Measurements from ENCODE around the gene GP1BB.

Gene GP1BB

DNA sequence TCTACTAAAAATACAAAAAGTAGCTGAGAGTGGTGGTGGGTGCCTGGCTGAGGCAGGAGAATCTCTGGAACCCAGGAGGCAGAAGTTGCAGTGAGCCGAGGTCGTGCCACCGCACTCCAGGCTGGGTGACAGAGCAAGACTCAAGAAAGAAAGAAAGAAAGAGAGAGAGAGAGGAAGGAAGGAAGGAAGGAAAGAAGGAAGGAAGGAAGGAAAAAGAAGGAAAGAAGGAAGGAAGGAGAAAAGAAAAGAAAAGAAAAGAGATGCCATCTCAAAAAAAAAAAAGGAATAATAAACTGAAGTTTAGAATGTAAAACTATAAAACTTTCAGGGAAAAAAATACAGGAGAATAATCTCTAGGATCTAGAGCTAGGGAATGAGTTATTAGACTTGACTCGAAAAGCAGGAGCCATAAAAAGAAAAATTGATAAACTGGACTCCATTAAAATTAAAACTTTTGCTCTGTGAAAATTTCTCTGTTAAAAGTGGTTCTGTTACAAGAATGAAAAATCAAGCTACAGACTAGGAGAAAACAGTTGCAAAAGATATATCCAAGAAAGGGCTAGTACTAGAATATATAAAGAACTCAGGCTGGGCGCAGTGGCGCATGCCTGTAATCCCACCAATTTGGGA lies 22.4 kb upstream of the GP1BB start:
- TF ChIP-seq, protein P1, sequence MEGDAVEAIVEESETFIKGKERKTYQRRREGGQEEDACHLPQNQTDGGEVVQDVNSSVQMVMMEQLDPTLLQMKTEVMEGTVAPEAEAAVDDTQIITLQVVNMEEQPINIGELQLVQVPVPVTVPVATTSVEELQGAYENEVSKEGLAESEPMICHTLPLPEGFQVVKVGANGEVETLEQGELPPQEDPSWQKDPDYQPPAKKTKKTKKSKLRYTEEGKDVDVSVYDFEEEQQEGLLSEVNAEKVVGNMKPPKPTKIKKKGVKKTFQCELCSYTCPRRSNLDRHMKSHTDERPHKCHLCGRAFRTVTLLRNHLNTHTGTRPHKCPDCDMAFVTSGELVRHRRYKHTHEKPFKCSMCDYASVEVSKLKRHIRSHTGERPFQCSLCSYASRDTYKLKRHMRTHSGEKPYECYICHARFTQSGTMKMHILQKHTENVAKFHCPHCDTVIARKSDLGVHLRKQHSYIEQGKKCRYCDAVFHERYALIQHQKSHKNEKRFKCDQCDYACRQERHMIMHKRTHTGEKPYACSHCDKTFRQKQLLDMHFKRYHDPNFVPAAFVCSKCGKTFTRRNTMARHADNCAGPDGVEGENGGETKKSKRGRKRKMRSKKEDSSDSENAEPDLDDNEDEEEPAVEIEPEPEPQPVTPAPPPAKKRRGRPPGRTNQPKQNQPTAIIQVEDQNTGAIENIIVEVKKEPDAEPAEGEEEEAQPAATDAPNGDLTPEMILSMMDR (IDR thresholded peaks at IDR 0.05): no peak
- no peaks in the 10 kb centered on the region for H3K27me3 ChIP-seq (ENCODE audit: control insufficient read depth, insufficient read depth, low read length)
- no peaks in the 10 kb centered on the region for H3K4me1 ChIP-seq
- no peak overlapping the region for H3K4me3 ChIP-seq (ENCODE audit: low read depth, low read length)
- no peak overlapping the region for H2AFZ ChIP-seq
- no peak overlapping the region for H3K4me2 ChIP-seq (ENCODE audit: low read length)
- H3K9me3 ChIP-seq (ENCODE audit: control insufficient read depth, low read length): no peaks in the 10 kb centered on the region
- no peak overlapping the region for H3K27ac ChIP-seq
- H3K9ac ChIP-seq: no peak overlapping the region
- no peaks in the 10 kb centered on the region for H3K79me2 ChIP-seq
- no peaks in the 10 kb centered on the region for H3K36me3 ChIP-seq (ENCODE audit: control insufficient read depth, insufficient read depth, low read length)

DNA sequence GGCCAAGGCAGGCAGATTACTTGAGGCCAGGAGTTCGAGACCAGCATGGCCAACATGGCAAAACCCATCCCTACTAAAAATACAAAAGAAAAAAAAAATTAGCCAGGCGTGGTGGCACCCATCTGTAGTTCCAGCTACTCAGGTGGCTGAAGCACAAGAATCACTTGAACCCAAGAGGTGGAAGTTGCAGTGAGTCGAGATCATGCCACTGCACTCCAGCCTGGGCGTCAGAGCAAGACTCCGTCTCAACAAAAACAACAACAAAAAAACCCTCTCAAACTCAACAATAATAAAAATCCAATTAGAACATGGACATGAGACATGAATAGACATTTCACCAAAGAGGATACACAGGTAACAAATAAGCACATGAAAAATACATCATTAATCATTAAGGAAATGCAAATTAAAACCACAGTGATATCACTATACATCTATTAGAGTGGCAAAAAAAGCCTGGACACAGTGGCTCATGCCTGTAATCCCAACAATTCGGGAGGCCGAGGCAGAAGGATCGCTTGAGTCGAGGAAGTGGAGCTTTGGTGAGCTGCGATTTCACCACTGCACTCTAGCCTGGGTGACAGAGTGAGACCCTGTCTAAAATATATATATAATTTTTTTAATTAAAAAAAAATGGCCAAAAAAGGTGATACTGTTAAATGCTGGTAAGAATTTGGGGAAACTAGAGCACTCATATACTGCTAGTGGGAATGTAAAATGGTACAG lies 21.8 kb upstream of the GP1BB start:
- TF ChIP-seq, protein P1 (IDR thresholded peaks at IDR 0.05): no peak
- H3K79me2 ChIP-seq: no peaks in the 10 kb centered on the region
- no peak overlapping the region for H2AFZ ChIP-seq
- H3K9ac ChIP-seq: no peak overlapping the region
- no peak overlapping the region for H3K4me2 ChIP-seq (ENCODE audit: low read length)
- no peaks in the 10 kb centered on the region for H3K36me3 ChIP-seq (ENCODE audit: control insufficient read depth, insufficient read depth, low read length)
- no peaks in the 10 kb centered on the region for H3K9me3 ChIP-seq (ENCODE audit: control insufficient read depth, low read length)
- no peak overlapping the region for H3K4me3 ChIP-seq (ENCODE audit: low read depth, low read length)
- no peak overlapping the region for H3K27ac ChIP-seq
- no peaks in the 10 kb centered on the region for H3K27me3 ChIP-seq (ENCODE audit: control insufficient read depth, insufficient read depth, low read length)
- no peaks in the 10 kb centered on the region for H3K4me1 ChIP-seq

- H3K9ac ChIP-seq: no peak overlapping the region
- no peak overlapping the region for H3K4me2 ChIP-seq (ENCODE audit: low read length)
- no peak overlapping the region for H3K4me3 ChIP-seq (ENCODE audit: low read depth, low read length)
- H3K4me1 ChIP-seq: no peaks in the 10 kb centered on the region
- no peaks in the 10 kb centered on the region for H3K79me2 ChIP-seq
- H3K27ac ChIP-seq: no peak overlapping the region
- H3K36me3 ChIP-seq (ENCODE audit: control insufficient read depth, insufficient read depth, low read length): no peaks in the 10 kb centered on the region
- no peaks in the 10 kb centered on the region for H3K9me3 ChIP-seq (ENCODE audit: control insufficient read depth, low read length)
- H2AFZ ChIP-seq: no peak overlapping the region
- H3K27me3 ChIP-seq (ENCODE audit: control insufficient read depth, insufficient read depth, low read length): no peaks in the 10 kb centered on the region
- TF ChIP-seq, protein P1 (IDR thresholded peaks at IDR 0.05): no peak
These were observed 19.5 kb upstream of the GP1BB start for GRCh38 chr22:19703869-19704268.

- Histone ChIP-seq H3K9me3 (ENCODE audit: control insufficient read depth, low read length) (no peaks in the 10 kb centered on the region), H3K27ac (no peak overlapping the region), H2AFZ (no peak overlapping the region), H3K4me2 (ENCODE audit: low read length) (no peak overlapping the region), H3K4me1 (no peaks in the 10 kb centered on the region), H3K4me3 (ENCODE audit: low read depth, low read length) (no peak overlapping the region), H3K27me3 (ENCODE audit: control insufficient read depth, insufficient read depth, low read length) (no peaks in the 10 kb centered on the region), H3K79me2 (no peaks in the 10 kb centered on the region), H3K9ac (no peak overlapping the region), H3K36me3 (ENCODE audit: control insufficient read depth, insufficient read depth, low read length) (no peaks in the 10 kb centered on the region)
- TF ChIP-seq, protein P1 (IDR thresholded peaks at IDR 0.05): no peak
These were observed 18.9 kb upstream of the GP1BB start for GRCh38 chr22:19704355-19705015.

Data from parathyroid adenoma (tissue), 2 donors.